ENCODE data around the gene MGAT4A.

- TF ChIP-seq YY1 (IDR thresholded peaks at IDR 0.05; ENCODE audit: low read depth) = no peak
- TF ChIP-seq MAX (IDR thresholded peaks at IDR 0.05) = no peak; the same call in 1 of the 2 replicates
- TF ChIP-seq TEAD4 (IDR thresholded peaks at IDR 0.05) = no peak
- 0 out of 2 replicates have a peak, but pooled peaks have one; percentile 12 for TF ChIP-seq TAF1 (IDR thresholded peaks at IDR 0.05; ENCODE audit: low read depth)
- TF ChIP-seq REST (IDR thresholded peaks at IDR 0.05; ENCODE audit: low read depth) = no peak
- TF ChIP-seq, protein P1, sequence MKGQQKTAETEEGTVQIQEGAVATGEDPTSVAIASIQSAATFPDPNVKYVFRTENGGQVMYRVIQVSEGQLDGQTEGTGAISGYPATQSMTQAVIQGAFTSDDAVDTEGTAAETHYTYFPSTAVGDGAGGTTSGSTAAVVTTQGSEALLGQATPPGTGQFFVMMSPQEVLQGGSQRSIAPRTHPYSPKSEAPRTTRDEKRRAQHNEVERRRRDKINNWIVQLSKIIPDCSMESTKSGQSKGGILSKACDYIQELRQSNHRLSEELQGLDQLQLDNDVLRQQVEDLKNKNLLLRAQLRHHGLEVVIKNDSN (IDR thresholded peaks at IDR 0.05) = no peak
- no peak for TF ChIP-seq NFIC (IDR thresholded peaks at IDR 0.05)
- no peak for TF ChIP-seq EP300 (IDR thresholded peaks at IDR 0.05; ENCODE audit: borderline replicate concordance)
- no peak for TF ChIP-seq RAD21 (IDR thresholded peaks at IDR 0.05; ENCODE audit: low read depth)
Measured at GRCh38 chr2:98730707-98731040, 258 bp downstream of the MGAT4A start.
